K562 (cell line): ENCODE results near the gene PHF21B. TPM values are rescaled to one million over a fixed set of nuclear protein-coding genes. Genes with fewer than 3 reads are reported as not detected.

Source experiments
- ATAC-seq: fragments of 200-7000 bp; cut with Tn5 transposase; 3 replicates; pipeline ENCODE4 v1.9.1; 2020; ENCODE audit warnings: moderate library complexity
- BruUV-seq: library from RNA; stranded (reverse); fragments of 400-500 nt; replicated peaks from 2 replicates; lab custom pipeline; 2021; lab: Mats Ljungman, UMichigan
- CTCF ChIA-PET: fragments of 300-600 bp; formaldehyde crosslinking; extraction: SDS; loops from one replicate; lab custom pipeline; 2021; ENCODE audit warnings: low intra/inter-chr PET ratio; lab: Yijun Ruan, JAX
- POLR2A ChIA-PET: fragments of 300-600, 350-650 bp; sonication (Branson Sonifier 250); formaldehyde crosslinking; extraction: SDS; loops from one replicate; lab custom pipeline; 2021; ENCODE audit warnings: antibody characterized with exemption, inconsistent platforms; lab: Yijun Ruan, JAX
- DNase-seq, 4 experiments: peaks; one replicate each; pipeline versions ENCODE4 v3.0.0 to v3.0.0-alpha.2; 2011 to 2018; ENCODE audit warnings: low spot score in 3 of 4, mixed read lengths in 3 of 4; ENCODE audit errors: extremely low read depth in 1 of 4
- FAIRE-seq: peaks from 2 replicates; lab custom pipeline; 2011; peaks lifted over from hg19 to GRCh38; lab: Jason Lieb, UNC
- H2AFZ ChIP-seq: 2 replicates; pipeline ENCODE4 v1.6.0; 2011; ENCODE audit warnings: low read depth, low read length, control low read depth, inconsistent platforms
- H3K27ac ChIP-seq: fragments of 200-600 bp; 3 replicates; pipeline ENCODE4 v1.8.0; 2011; ENCODE audit warnings: low read depth, mild to moderate bottlenecking, control low read depth, inconsistent platforms, low read length, moderate library complexity, mixed read lengths; ENCODE audit errors: extremely low read depth
- H3K27me3 ChIP-seq, 2 experiments: fragments of 300-600 bp in 1 of 2; 2 replicates in 1 of 2; 3 replicates in 1 of 2; pipeline versions ENCODE4 v1.6.0 to v1.8.0; 2011; ENCODE audit warnings: inconsistent platforms in 2 of 2, low read length in 2 of 2, mild to moderate bottlenecking in 1 of 2, mixed read lengths in 1 of 2, moderate library complexity in 1 of 2; ENCODE audit not compliant: control insufficient read depth in 2 of 2, insufficient read depth in 2 of 2
- H3K36me3 ChIP-seq: fragments of 300-600 bp; 3 replicates; pipeline ENCODE4 v1.8.0; 2011; ENCODE audit warnings: mild to moderate bottlenecking, low read length, inconsistent platforms; ENCODE audit not compliant: control insufficient read depth, insufficient read depth
- H3K4me1 ChIP-seq, 2 experiments: fragments of 200-600 bp in 1 of 2; replicated peaks in 1 of 2; 2 replicates in 1 of 2; 3 replicates in 1 of 2; pipeline versions ENCODE4 v1.5.1 to v1.8.0; 2011; ENCODE audit warnings: inconsistent platforms in 2 of 2, low read length in 2 of 2, mild to moderate bottlenecking in 1 of 2, mixed read lengths in 1 of 2, moderate library complexity in 1 of 2; ENCODE audit not compliant: control insufficient read depth in 2 of 2, insufficient read depth in 2 of 2
- H3K4me2 ChIP-seq: 2 replicates; pipeline ENCODE4 v1.6.1; 2011; ENCODE audit warnings: low read length, control low read depth, inconsistent platforms, mixed read lengths; ENCODE audit not compliant: insufficient read depth
- H3K4me3 ChIP-seq: fragments of 200-600 bp; sonication (generic), shearing (Covaris generic); 2 replicates; pipeline ENCODE4 v1.5.1; 2016; ENCODE audit warnings: control low read depth, inconsistent platforms
- H3K79me2 ChIP-seq: fragments of 200-600 bp; 3 replicates; pipeline ENCODE4 v1.8.0; 2011; ENCODE audit warnings: low read length, inconsistent platforms; ENCODE audit not compliant: control insufficient read depth, insufficient read depth
- H3K9ac ChIP-seq, 2 experiments: 2 replicates each; pipeline versions ENCODE4 v1.6.0 to v1.6.1; 2011; ENCODE audit warnings: low read depth in 2 of 2, low read length in 2 of 2, control low read depth in 1 of 2, inconsistent platforms in 1 of 2, mild to moderate bottlenecking in 1 of 2, mixed read lengths in 1 of 2; ENCODE audit not compliant: insufficient read depth in 1 of 2
- H3K9me1 ChIP-seq: one replicate; pipeline ENCODE4 v1.6.0; 2011; ENCODE audit warnings: inconsistent platforms, mild to moderate bottlenecking, low read length, moderate library complexity; ENCODE audit not compliant: control insufficient read depth, insufficient read depth
- H3K9me3 ChIP-seq: replicated peaks from 2 replicates; pipeline ENCODE4 v1.5.1; 2011; ENCODE audit warnings: low read depth, low read length, inconsistent platforms; ENCODE audit not compliant: control insufficient read depth, insufficient read depth
- H4K20me1 ChIP-seq: replicated peaks from 2 replicates; pipeline ENCODE4 v1.6.1; 2011; ENCODE audit warnings: low read length, inconsistent platforms, mixed read lengths; ENCODE audit not compliant: control insufficient read depth, insufficient read depth
- HOXB6 ChIP-seq: fragments of 250-450 bp; sonication (Bioruptor Pico); IDR thresholded peaks from 2 replicates; pipeline ENCODE4 v1.5.1; 2022; ENCODE audit warnings: mild to moderate bottlenecking, borderline replicate concordance
- PRMT5 ChIP-seq: sonication (generic); formaldehyde crosslinking; IDR thresholded peaks from 2 replicates; pipeline ENCODE4 v1.5.0; 2020; ENCODE audit warnings: missing genetic modification reagents
- PTRF ChIP-seq: fragments of 450-650 bp; IDR thresholded peaks from 2 replicates; pipeline ENCODE4 v1.6.1; 2016; ENCODE audit warnings: mild to moderate bottlenecking, missing genetic modification characterization, missing compliant biosample characterization
- SRSF9 ChIP-seq: fragments of 200-400 bp; formaldehyde crosslinking; IDR thresholded peaks from 2 replicates; pipeline ENCODE4 v1.6.1; 2017; ENCODE audit warnings: low read depth, low read length, borderline replicate concordance
- ZNF253 ChIP-seq: fragments of 250-450 bp; sonication (Bioruptor Pico); conservative IDR thresholded peaks from 2 replicates; pipeline ENCODE4 v1.6.1; 2021; ENCODE audit warnings: mild to moderate bottlenecking
- ZNF3 ChIP-seq: fragments of 250-450 bp; sonication (Bioruptor Pico); IDR thresholded peaks from 2 replicates; pipeline ENCODE4 v1.5.0; 2021; ENCODE audit warnings: mild to moderate bottlenecking, moderate library complexity
- ZNF408 ChIP-seq: fragments of 250-450 bp; sonication (Bioruptor Pico); IDR thresholded peaks from 2 replicates; pipeline ENCODE4 v1.4.0; 2020; ENCODE audit warnings: low read depth, mild to moderate bottlenecking, moderate library complexity
- WGBS: fragments of 100-300 bp; shearing (Covaris generic); methylation state at CpG from one replicate; pipeline ENCODE4 v1.1.6; 2016; ENCODE audit warnings: low coverage, mixed read lengths; ENCODE audit not compliant: insufficient coverage; ENCODE audit errors: missing lambda C conversion rate; 5-methylcytosine and 5-hydroxymethylcytosine counted together
- in situ Hi-C: fragments of 300-500 bp; cut with MboI; formaldehyde crosslinking; loops from 4 replicates; pipeline ENCODE4 v1.15.0; 2018; ENCODE audit warnings: inconsistent platforms, mixed read lengths
- intact Hi-C: fragments of 100-400 bp; cut with micrococcal nuclease; formaldehyde crosslinking; loops from 2 replicates; pipeline ENCODE4 v1.14.2; 2022
- polyA plus RNA-seq, 8 experiments: library from polyadenylated mRNA; depleted of rRNA in 4 of 8; stranded (reverse) in 5 of 8; unstranded in 3 of 8; fragments of >200 nt; fragmentation: Nextera tagmentation in 2 of 8; fragmentation: Illumina TruSeq in 1 of 8; extraction: Ambion mirVana in 2 of 8; extraction: Trizol in 1 of 8; gene quantifications; 2 replicates each; pipeline versions ENCODE4 v1.2.1 to v1.2.3, GENCODE V29; 2011 to 2014; ENCODE audit warnings: inconsistent platforms in 1 of 8, missing spikeins in 1 of 8
- total RNA-seq, 7 experiments: library from RNA; depleted of rRNA in 6 of 7; stranded (reverse); fragments of >200 nt in 6 of 7; fragmentation: Illumina TruSeq in 2 of 7; extraction: Trizol in 2 of 7; gene quantifications; 2 replicates each; pipeline versions ENCODE4 v1.2.1 to v1.2.3, GENCODE V29; 2011 to 2021; ENCODE audit warnings: low replicate concordance in 1 of 7
- TF ChIP-seq, protein P1 (sequence below): fragments of 450-650 bp; conservative IDR thresholded peaks from 2 replicates; pipeline ENCODE4 v1.6.1; 2016; ENCODE audit warnings: missing genetic modification characterization, low read depth, mild to moderate bottlenecking, missing compliant biosample characterization, moderate library complexity

PHF21B gene
- total and polyA plus RNA-seq, 9 of the 15 experiments (the other 6 are each of a cell fraction or from before 2014, with no cell fraction given): 0.04 TPM; not detected in 8

DNA sequence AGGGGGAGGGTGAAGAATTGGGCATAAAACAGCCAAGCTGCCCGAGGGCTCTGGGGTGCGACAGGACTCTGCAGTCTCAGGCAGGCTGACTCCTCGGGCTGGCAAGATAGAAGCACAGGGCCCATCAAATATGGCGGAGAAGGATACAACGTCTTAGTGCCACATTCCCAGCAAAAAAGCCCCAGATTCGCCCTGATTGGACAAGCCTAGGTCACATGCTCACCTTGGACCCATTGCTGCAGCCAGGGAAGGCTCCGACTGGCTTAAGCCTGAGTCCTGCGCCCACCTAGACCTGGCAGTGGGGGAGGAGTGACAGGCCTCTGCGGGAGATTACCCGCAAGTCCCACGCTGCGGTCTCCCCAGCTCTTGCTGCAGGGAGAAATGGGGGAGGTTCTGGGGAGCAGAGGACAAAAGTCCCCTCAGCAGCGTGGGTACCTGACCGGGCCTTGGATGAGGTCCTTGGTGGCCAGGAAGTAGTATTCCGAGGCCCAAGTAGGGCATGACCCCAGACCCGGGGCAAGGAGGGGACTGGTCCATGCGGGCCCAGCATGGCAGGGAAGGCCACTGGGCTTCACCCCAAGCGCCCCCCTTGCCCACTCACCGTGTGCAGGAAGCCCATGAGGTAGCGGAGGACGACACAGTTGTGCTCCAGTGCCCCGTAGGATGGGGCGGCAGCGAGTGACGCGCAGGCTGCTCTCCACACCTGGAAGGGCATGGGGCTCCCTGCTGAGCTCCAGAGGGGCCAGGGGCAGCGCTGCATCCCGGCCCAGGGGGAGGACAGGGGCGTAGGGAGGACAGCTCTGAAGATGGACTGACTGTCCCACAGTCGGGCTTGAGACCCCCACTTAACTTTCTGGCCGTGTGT is 144.4 kb downstream of the PHF21B start:
- WGBS: 1% methylated on average over 14 of the region's 31 CpGs
- BruUV-seq: no TSS peak
- no peak for DNase-seq
- in situ Hi-C loops: no loop called here
- Histone ChIP-seq H3K9ac (no peak overlapping the region), H2AFZ (no peak overlapping the region), H3K36me3 (no peaks in the 10 kb centered on the region), H3K27me3 (no peaks in the 10 kb centered on the region; a peak in 2 of 5 replicates), H4K20me1 (no peaks in the 10 kb centered on the region), H3K4me3 (no peak overlapping the region), H3K79me2 (no peaks in the 10 kb centered on the region), H3K9me1 (no peaks in the 10 kb centered on the region), H3K9me3 (no peaks in the 10 kb centered on the region), H3K4me2 (no peak overlapping the region), H3K27ac (no peak overlapping the region), H3K4me1 (peaks cover 2 to 3% of the 10 kb centered on the region in 2 experiments; a peak in 3 of 5 replicates)
- no peak for ATAC-seq
- intact Hi-C loops: no loop called here
- FAIRE-seq: no peak
- POLR2A ChIA-PET: interaction anchor here (0.6 kb wide), 1 partner anchor 404 kb away, joined by 3 read pairs; no protein-coding TSS in a partner anchor
- no peak for TF ChIP-seq ZNF408 (CRISPR knock-in tag)
- TF ChIP-seq ZNF253 (CRISPR knock-in tag): no peak
- TF ChIP-seq PRMT5 (CRISPR knock-in tag): no peak
- TF ChIP-seq HOXB6 (CRISPR knock-in tag): no peak
- TF ChIP-seq, protein P1, sequence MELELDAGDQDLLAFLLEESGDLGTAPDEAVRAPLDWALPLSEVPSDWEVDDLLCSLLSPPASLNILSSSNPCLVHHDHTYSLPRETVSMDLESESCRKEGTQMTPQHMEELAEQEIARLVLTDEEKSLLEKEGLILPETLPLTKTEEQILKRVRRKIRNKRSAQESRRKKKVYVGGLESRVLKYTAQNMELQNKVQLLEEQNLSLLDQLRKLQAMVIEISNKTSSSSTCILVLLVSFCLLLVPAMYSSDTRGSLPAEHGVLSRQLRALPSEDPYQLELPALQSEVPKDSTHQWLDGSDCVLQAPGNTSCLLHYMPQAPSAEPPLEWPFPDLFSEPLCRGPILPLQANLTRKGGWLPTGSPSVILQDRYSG (tag): no peak
- no peak for TF ChIP-seq SRSF9
- no peak for TF ChIP-seq ZNF3 (CRISPR knock-in tag)
- TF ChIP-seq PTRF (tag): no peak
- CTCF ChIA-PET: no interaction called here
